H9 (cell line): Measurements from ENCODE around the gene THOC2. TPM values are rescaled to one million over a fixed set of nuclear protein-coding genes. Genes with fewer than 3 reads are reported as not detected.
"Not testable (repeated sequence)": the region's sequence is repeated elsewhere in the genome, so short reads cannot be mapped to it uniquely, and the experiment has no call there.

Source experiments
- DNase-seq: peaks from one replicate; pipeline ENCODE4 v3.0.0-alpha.2; 2017
- H2AFZ ChIP-seq: one replicate; pipeline ENCODE4 v1.6.1; 2013; ENCODE audit warnings: mild to moderate bottlenecking, low read length, control low read depth, moderate library complexity
- H2AK5ac ChIP-seq: 2 replicates; pipeline ENCODE4 v1.6.1; 2013; ENCODE audit warnings: low read length, control low read depth, mixed read lengths; ENCODE audit not compliant: insufficient read length
- H2BK120ac ChIP-seq: one replicate; pipeline ENCODE4 v1.6.1; 2013; ENCODE audit warnings: low read depth, mild to moderate bottlenecking, low read length, control low read depth, inconsistent platforms; ENCODE audit not compliant: poor library complexity, severe bottlenecking
- H2BK12ac ChIP-seq: 2 replicates; pipeline ENCODE4 v1.6.1; 2013; ENCODE audit warnings: low read length, control low read depth, mixed read lengths, low read depth; ENCODE audit not compliant: insufficient read length
- H2BK15ac ChIP-seq: 2 replicates; pipeline ENCODE4 v1.6.1; 2013; ENCODE audit warnings: low read depth, low read length, control low read depth
- H2BK20ac ChIP-seq: one replicate; pipeline ENCODE4 v1.6.1; 2013; ENCODE audit warnings: low read depth, mild to moderate bottlenecking, low read length, control low read depth, inconsistent platforms; ENCODE audit not compliant: poor library complexity, severe bottlenecking
- H2BK5ac ChIP-seq: 2 replicates; pipeline ENCODE4 v1.6.1; 2013; ENCODE audit warnings: low read length, control low read depth, mixed read lengths; ENCODE audit not compliant: insufficient read length
- H3K14ac ChIP-seq: 2 replicates; pipeline ENCODE4 v1.6.1; 2013; ENCODE audit warnings: low read length, control low read depth; ENCODE audit not compliant: insufficient read depth
- H3K18ac ChIP-seq: 2 replicates; pipeline ENCODE4 v1.6.1; 2013; ENCODE audit warnings: low read depth, mild to moderate bottlenecking, mixed read lengths, low read length, control low read depth; ENCODE audit not compliant: insufficient read length
- H3K23ac ChIP-seq: 2 replicates; pipeline ENCODE4 v1.6.1; 2013; ENCODE audit warnings: low read length, control low read depth, mixed read lengths, low read depth; ENCODE audit not compliant: insufficient read length
- H3K23me2 ChIP-seq: 2 replicates; pipeline ENCODE4 v1.6.1; 2013; ENCODE audit warnings: low read depth, mild to moderate bottlenecking, mixed read lengths, low read length, control low read depth; ENCODE audit not compliant: insufficient read length, poor library complexity, severe bottlenecking
- H3K27ac ChIP-seq: 2 replicates; pipeline ENCODE4 v1.5.1; 2013; ENCODE audit warnings: low read length, control low read depth, mixed read lengths, low read depth; ENCODE audit not compliant: insufficient read length
- H3K27me3 ChIP-seq: 2 replicates; pipeline ENCODE4 v1.6.1; 2013; ENCODE audit warnings: low read length, control low read depth, inconsistent platforms; ENCODE audit not compliant: insufficient read depth
- H3K4ac ChIP-seq: 2 replicates; pipeline ENCODE4 v1.6.1; 2013; ENCODE audit warnings: low read depth, mild to moderate bottlenecking, control low read depth, inconsistent platforms, low read length, moderate library complexity
- H3K4me1 ChIP-seq: 2 replicates; pipeline ENCODE4 v1.6.1; 2013; ENCODE audit warnings: low read length, control low read depth, inconsistent platforms; ENCODE audit not compliant: insufficient read depth
- H3K4me2 ChIP-seq: 2 replicates; pipeline ENCODE4 v1.6.1; 2013; ENCODE audit warnings: low read length, control low read depth, mixed read lengths; ENCODE audit not compliant: insufficient read length, insufficient read depth
- H3K56ac ChIP-seq: 2 replicates; pipeline ENCODE4 v1.6.1; 2013; ENCODE audit warnings: low read depth, mild to moderate bottlenecking, mixed read lengths, low read length, control low read depth; ENCODE audit not compliant: insufficient read length
- H3K79me1 ChIP-seq: 2 replicates; pipeline ENCODE4 v1.6.1; 2013; ENCODE audit warnings: low read depth, mild to moderate bottlenecking, moderate library complexity, low read length, control low read depth, inconsistent platforms; ENCODE audit not compliant: insufficient read depth, poor library complexity, severe bottlenecking
- H3K79me2 ChIP-seq: 2 replicates; pipeline ENCODE4 v1.6.1; 2013; ENCODE audit warnings: low read length, control low read depth, inconsistent platforms; ENCODE audit not compliant: insufficient read depth
- H3K9ac ChIP-seq: 2 replicates; pipeline ENCODE4 v1.6.1; 2013; ENCODE audit warnings: low read length, control low read depth, mixed read lengths; ENCODE audit not compliant: insufficient read length; ENCODE audit errors: extremely low read depth
- H3K9me3 ChIP-seq: one replicate; pipeline ENCODE4 v1.6.1; 2013; ENCODE audit warnings: low read depth, low read length, inconsistent platforms; ENCODE audit not compliant: control insufficient read depth
- H3T11ph ChIP-seq: one replicate; pipeline ENCODE4 v1.6.1; 2013; ENCODE audit warnings: mild to moderate bottlenecking, low read length, control low read depth, inconsistent platforms
- H4K20me1 ChIP-seq: one replicate; pipeline ENCODE4 v1.6.1; 2013; ENCODE audit not compliant: control insufficient read depth, insufficient read length, insufficient read depth
- H4K5ac ChIP-seq: 2 replicates; pipeline ENCODE4 v1.6.1; 2013; ENCODE audit warnings: low read depth, mild to moderate bottlenecking, mixed read lengths, low read length, control low read depth; ENCODE audit not compliant: insufficient read length
- H4K8ac ChIP-seq: replicated peaks from 2 replicates; pipeline ENCODE4 v1.6.1; 2013; ENCODE audit warnings: low read length, control low read depth, mixed read lengths, low read depth; ENCODE audit not compliant: insufficient read length
- H4K91ac ChIP-seq: 2 replicates; pipeline ENCODE4 v1.6.1; 2013; ENCODE audit warnings: low read depth, mild to moderate bottlenecking, moderate library complexity, mixed read lengths, low read length, control low read depth; ENCODE audit not compliant: insufficient read length
- H3K27ac Mint-ChIP-seq, 3 experiments: 2 replicates in 2 of 3; 3 replicates in 1 of 3; pipeline ENCODE4 v1.8.0; 2020 to 2021; ENCODE audit warnings: mixed read lengths in 3 of 3, mild to moderate bottlenecking in 1 of 3, moderate library complexity in 1 of 3
- H3K27me3 Mint-ChIP-seq: 2 replicates; pipeline ENCODE4 v1.8.0; 2021; ENCODE audit warnings: low read depth, mild to moderate bottlenecking, moderate library complexity, mixed read lengths
- H3K36me3 Mint-ChIP-seq, 3 experiments: 2 replicates in 2 of 3; 3 replicates in 1 of 3; pipeline ENCODE4 v1.8.0; 2020 to 2021; ENCODE audit warnings: low read depth in 3 of 3, mixed read lengths in 3 of 3; ENCODE audit not compliant: insufficient read depth in 1 of 3
- H3K4me1 Mint-ChIP-seq, 2 experiments: 2 replicates each; pipeline ENCODE4 v1.8.0; 2020; ENCODE audit warnings: mixed read lengths in 2 of 2
- H3K4me3 Mint-ChIP-seq, 2 experiments: 2 replicates in 1 of 2; 3 replicates in 1 of 2; pipeline ENCODE4 v1.8.0; 2020 to 2021; ENCODE audit warnings: mild to moderate bottlenecking in 2 of 2, mixed read lengths in 2 of 2, moderate library complexity in 1 of 2
- H3K9me3 Mint-ChIP-seq, 2 experiments: 2 replicates in 1 of 2; 3 replicates in 1 of 2; pipeline ENCODE4 v1.8.0; 2020; ENCODE audit warnings: mild to moderate bottlenecking in 2 of 2, mixed read lengths in 2 of 2, moderate library complexity in 1 of 2
- CTCF ChIP-seq: fragments of 200-600 bp; sonication (generic); conservative IDR thresholded peaks from 3 replicates; pipeline ENCODE4 v1.8.0; 2021; ENCODE audit warnings: antibody characterized with exemption, mild to moderate bottlenecking
- WGBS: extraction: QIAGEN DNeasy Blood & Tissue Kit; methylation state at CpG from one replicate; pipeline ENCODE4 v1.1.7; 2013; ENCODE audit warnings: missing lambda C conversion rate, low lambda C conversion rate, mixed read lengths; ENCODE audit not compliant: insufficient read length; ENCODE audit errors: extremely low coverage; 5-methylcytosine and 5-hydroxymethylcytosine counted together
- total RNA-seq: library from RNA; stranded (reverse); gene quantifications from 2 replicates; pipeline ENCODE4 v1.2.1, GENCODE V29; 2021

Gene THOC2
- total RNA-seq, 1 experiment from 2014 or later: 72.1 TPM

GRCh38 chrX:123580792-123581191 lies 152.1 kb downstream of the THOC2 start:
- Histone ChIP-seq H2BK15ac (no peak overlapping the region), H2BK5ac (no peak overlapping the region), H4K20me1 (no peaks in the 10 kb centered on the region), H4K91ac (no peak overlapping the region), H2BK120ac (no peak overlapping the region), H3K27me3 (no peaks in the 10 kb centered on the region), H4K8ac (no peak overlapping the region), H4K5ac (no peak overlapping the region), H3K79me1 (no peaks in the 10 kb centered on the region), H3K27ac (no peak overlapping the region), H3K4me2 (no peak overlapping the region), H3K79me2 (no peaks in the 10 kb centered on the region), H3K23ac (no peak overlapping the region), H3K9me3 (no peaks in the 10 kb centered on the region), H3K4me1 (no peaks in the 10 kb centered on the region), H2BK12ac (no peak overlapping the region), H2BK20ac (no peak overlapping the region), H2AFZ (no peak overlapping the region), H3K56ac (no peak overlapping the region), H3K23me2 (no peaks in the 10 kb centered on the region), H2AK5ac (no peak overlapping the region), H3K18ac (no peak overlapping the region), H3K4ac (no peak overlapping the region), H3K9ac (no peak overlapping the region), H3K14ac (no peak overlapping the region), H3T11ph (no peak overlapping the region)
- peaks cover 3% of the 10 kb centered on the region; the same call in 1 of the 2 replicates for H3K27me3 Mint-ChIP-seq
- H3K4me1 Mint-ChIP-seq: peaks cover 21 to 29% of the 10 kb centered on the region in 2 experiments
- peaks cover 32 to 67% of the 10 kb centered on the region in 2 experiments for H3K9me3 Mint-ChIP-seq
- no peak overlapping the region; a peak in 1 of 5 replicates for H3K4me3 Mint-ChIP-seq
- peaks cover 10 to 14% (median 10%) of the 10 kb centered on the region in 3 experiments for H3K36me3 Mint-ChIP-seq
- no CpG with 5 or more reads among the region's 1 CpG for WGBS
- peak overlapping the region in 2 of 3 experiments; percentile 46 to 97; a peak in 4 of 7 replicates for H3K27ac Mint-ChIP-seq
- DNase-seq: no peak
- TF ChIP-seq CTCF: no peak

DNA sequence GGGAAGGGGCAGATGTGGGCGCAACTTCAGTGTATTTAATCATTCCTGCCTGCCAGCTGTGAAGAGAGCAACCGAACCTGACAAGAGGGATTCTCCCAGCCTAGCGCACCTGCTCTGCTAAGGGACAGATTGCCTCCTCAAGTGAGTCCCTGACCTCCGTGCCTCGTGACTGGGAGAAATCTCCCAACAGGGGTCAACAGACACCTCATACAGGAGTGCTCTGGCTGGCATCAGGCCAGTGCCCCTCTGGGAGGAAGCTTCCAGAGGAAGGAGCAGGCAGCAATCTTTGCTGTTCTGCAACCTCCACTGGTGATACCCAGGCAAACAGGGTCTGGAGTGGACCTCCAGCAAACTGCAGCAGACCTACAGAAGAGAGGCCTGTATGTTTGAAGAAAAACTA lies 158.8 kb downstream of the THOC2 start:
- H3K23me2 ChIP-seq, H3K27me3 ChIP-seq, H3K4ac ChIP-seq, DNase-seq, H3K27me3 Mint-ChIP-seq, H3K79me2 ChIP-seq, H4K91ac ChIP-seq, H4K20me1 ChIP-seq, H3K4me3 Mint-ChIP-seq, H3K4me1 ChIP-seq, H2AK5ac ChIP-seq, H4K8ac ChIP-seq, H2BK120ac ChIP-seq, H2BK5ac ChIP-seq, H3K27ac ChIP-seq, H4K5ac ChIP-seq, H3T11ph ChIP-seq, H2AFZ ChIP-seq, H3K4me2 ChIP-seq, H3K27ac Mint-ChIP-seq, H3K79me1 ChIP-seq, H2BK15ac ChIP-seq, H2BK12ac ChIP-seq, H3K23ac ChIP-seq, H3K18ac ChIP-seq, H2BK20ac ChIP-seq, H3K14ac ChIP-seq, H3K9ac ChIP-seq, H3K56ac ChIP-seq: not testable (repeated sequence)
- H3K36me3 Mint-ChIP-seq: peaks cover 13 to 25% (median 19%) of the 10 kb centered on the region in 3 experiments
- H3K9me3 ChIP-seq: peaks cover 11% of the 10 kb centered on the region
- H3K9me3 Mint-ChIP-seq: peaks cover 54 to 84% of the 10 kb centered on the region in 2 experiments
- peaks cover 12 to 17% of the 10 kb centered on the region in 2 experiments; a peak in 3 of 4 replicates for H3K4me1 Mint-ChIP-seq
- no CpG with 5 or more reads among the region's 5 CpGs for WGBS
